SK-N-SH (cell line): Measurements from ENCODE around the gene PIAS4.

Experiments
- CTCF ChIP-seq: fragments of 200-600 bp; sonication (generic); IDR thresholded peaks from 2 replicates; pipeline ENCODE4 v1.6.1; 2017; ENCODE audit warnings: antibody characterized with exemption, mild to moderate bottlenecking, moderate library complexity
- USF1 ChIP-seq: IDR thresholded peaks from 2 replicates; pipeline ENCODE4 v1.4.0; 2012; ENCODE audit warnings: low read depth, borderline replicate concordance

GRCh38 chr19:3959766-3960131, 47.8 kb upstream of the PIAS4 start:
- no peak for TF ChIP-seq CTCF
- no peak for TF ChIP-seq USF1
